Skeletal muscle tissue (tissue), 4 donors: Measurements from ENCODE around the gene ITGB6. TPM values are rescaled to one million over a fixed set of nuclear protein-coding genes. Genes with fewer than 3 reads are reported as not detected.

Experiments
- H3K27ac ChIP-seq: one replicate; pipeline ENCODE4 v1.7.0; 2013; ENCODE audit warnings: mild to moderate bottlenecking, low read depth, low read length, inconsistent platforms
- H3K27me3 ChIP-seq, 3 donors: one replicate each; pipeline ENCODE4 v1.7.0; 2013; ENCODE audit warnings: low read length in 3 of 3; ENCODE audit not compliant: control insufficient read depth in 3 of 3, insufficient read depth in 3 of 3
- H3K36me3 ChIP-seq, 3 donors: one replicate each; pipeline ENCODE4 v1.7.0; 2013; ENCODE audit warnings: low read length in 3 of 3; ENCODE audit not compliant: control insufficient read depth in 3 of 3, insufficient read depth in 3 of 3
- H3K4me1 ChIP-seq, 3 donors: one replicate each; pipeline ENCODE4 v1.7.0; 2013; ENCODE audit warnings: low read length in 3 of 3, mild to moderate bottlenecking in 3 of 3; ENCODE audit not compliant: control insufficient read depth in 3 of 3, insufficient read depth in 3 of 3
- H3K4me3 ChIP-seq, 3 donors: one replicate each; pipeline ENCODE4 v1.7.0; 2013; ENCODE audit warnings: low read length in 3 of 3
- H3K9ac ChIP-seq, 3 donors: one replicate each; pipeline ENCODE4 v1.7.0; 2013; ENCODE audit warnings: low read length in 3 of 3, mild to moderate bottlenecking in 3 of 3, moderate library complexity in 2 of 3, low read depth in 1 of 3
- H3K9me3 ChIP-seq, 3 donors: one replicate each; pipeline ENCODE4 v1.7.0; 2013; ENCODE audit warnings: low read length in 3 of 3; ENCODE audit not compliant: control insufficient read depth in 3 of 3
- total RNA-seq: library from RNA; depleted of rRNA; stranded (reverse); fragments of >200 nt; gene quantifications from one replicate; pipeline ENCODE4 v1.2.3, GENCODE V29; 2014
- donor health status: Osteomylitis.

Gene ITGB6
- total RNA-seq, 1 donor from 2014 or later, result 17.2 TPM

DNA sequence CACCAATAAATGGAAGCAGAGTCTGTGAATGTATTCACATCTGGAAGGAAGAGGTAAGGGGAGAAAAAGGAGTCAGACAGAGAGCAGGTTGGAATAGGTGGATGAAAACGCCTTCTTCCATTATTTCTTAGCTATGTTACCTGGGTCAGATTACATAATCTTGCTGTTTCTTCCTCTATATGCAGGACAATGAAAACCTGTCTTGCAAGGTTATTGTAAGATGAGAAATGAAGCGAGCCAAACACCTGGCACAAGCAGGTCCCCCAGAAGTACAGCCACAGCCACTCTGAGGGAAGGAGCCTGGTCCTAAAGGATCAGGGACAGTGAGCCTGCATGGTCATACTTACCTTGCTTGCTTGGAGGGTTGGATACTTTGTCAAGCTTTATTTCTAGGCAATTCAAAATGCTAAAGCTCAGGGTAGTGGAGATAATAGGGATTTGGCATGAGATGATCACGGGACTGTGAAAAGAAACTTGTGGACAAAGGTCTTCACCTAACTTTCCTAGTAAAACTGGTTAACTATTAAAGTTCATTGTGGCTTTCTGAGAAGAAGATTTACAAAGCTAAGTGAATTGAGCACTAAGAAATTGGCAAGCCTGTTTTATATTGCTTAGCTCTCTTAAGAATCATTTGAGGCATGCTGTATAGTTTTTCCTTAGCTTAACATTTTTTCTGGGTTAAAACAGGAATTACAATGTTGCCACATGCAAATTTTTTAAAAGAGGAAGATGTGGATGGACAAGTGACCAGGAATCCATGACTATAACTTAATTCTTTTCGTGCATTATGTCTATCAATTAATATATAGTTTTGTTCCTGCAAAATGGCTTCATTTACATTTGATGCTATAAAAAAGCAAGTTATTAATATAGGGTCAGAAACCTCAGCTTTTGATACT lies 121.9 kb downstream of the ITGB6 start:
- H3K36me3 ChIP-seq, result no peaks in the 10 kb centered on the region
- no peaks in the 10 kb centered on the region for H3K27me3 ChIP-seq
- H3K9me3 ChIP-seq, result peaks cover 0 to 3% (median under 1%) of the 10 kb centered on the region in 3 donors
- no peak overlapping the region for H3K27ac ChIP-seq
- H3K4me1 ChIP-seq, result no peaks in the 10 kb centered on the region
- no peak overlapping the region for H3K9ac ChIP-seq
- no peak overlapping the region for H3K4me3 ChIP-seq

DNA sequence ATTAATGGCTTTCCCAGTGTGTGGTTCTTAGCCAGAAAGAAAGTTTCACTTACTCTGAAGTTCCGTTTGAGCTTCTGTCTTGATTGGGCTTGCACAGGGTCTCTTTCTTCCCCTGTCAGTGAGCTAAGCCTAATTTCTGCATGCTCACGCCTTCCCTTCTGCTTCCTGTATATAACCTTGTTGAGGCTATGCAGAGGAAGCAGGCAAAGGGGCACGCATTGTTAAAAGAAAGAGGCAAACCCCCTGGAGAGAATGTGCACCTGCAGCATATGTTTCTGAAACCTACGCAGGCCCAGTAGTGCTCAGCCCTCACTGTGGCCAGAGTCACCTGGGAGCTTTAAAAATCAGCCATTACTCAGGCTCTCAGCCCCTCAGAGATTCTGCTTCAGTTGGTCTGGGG lies 123.2 kb downstream of the ITGB6 start:
- H3K4me1 ChIP-seq, result no peaks in the 10 kb centered on the region
- H3K36me3 ChIP-seq, result no peaks in the 10 kb centered on the region
- H3K4me3 ChIP-seq, result no peak overlapping the region
- H3K9me3 ChIP-seq, result peaks cover 0 to 3% (median 0%) of the 10 kb centered on the region in 3 donors
- H3K27ac ChIP-seq, result no peak overlapping the region
- no peaks in the 10 kb centered on the region for H3K27me3 ChIP-seq
- H3K9ac ChIP-seq, result no peak overlapping the region

- Histone ChIP-seq H3K27me3 (no peaks in the 10 kb centered on the region), H3K4me3 (no peak overlapping the region), H3K36me3 (no peaks in the 10 kb centered on the region), H3K27ac (no peak overlapping the region), H3K9me3 (peaks cover 0 to 3% (median 0%) of the 10 kb centered on the region in 3 donors), H3K4me1 (no peaks in the 10 kb centered on the region), H3K9ac (no peak overlapping the region)
These were observed 123.8 kb downstream of the ITGB6 start for GRCh38 chr2:160076241-160076640.

GRCh38 chr2:160075171-160075570 lies 124.9 kb downstream of the ITGB6 start:
- no peak overlapping the region for H3K4me3 ChIP-seq

GRCh38 chr2:160073284-160073888 lies 126.7 kb downstream of the ITGB6 start:
- H3K4me1 ChIP-seq, result no peaks in the 10 kb centered on the region
- H3K4me3 ChIP-seq, result no peak overlapping the region
- no peak overlapping the region for H3K9ac ChIP-seq
- no peak overlapping the region for H3K27ac ChIP-seq
- no peaks in the 10 kb centered on the region for H3K36me3 ChIP-seq
- H3K27me3 ChIP-seq, result no peaks in the 10 kb centered on the region
- peaks cover 0 to 3% (median 0%) of the 10 kb centered on the region in 3 donors for H3K9me3 ChIP-seq

More at GRCh38 chr2:160075171-160075570, 124.9 kb downstream of the ITGB6 start:
- no peaks in the 10 kb centered on the region for H3K36me3 ChIP-seq
- no peaks in the 10 kb centered on the region for H3K27me3 ChIP-seq
- no peak overlapping the region for H3K9ac ChIP-seq
- peaks cover 0 to 3% (median 0%) of the 10 kb centered on the region in 3 donors for H3K9me3 ChIP-seq
- no peak overlapping the region for H3K27ac ChIP-seq
- no peaks in the 10 kb centered on the region for H3K4me1 ChIP-seq

DNA sequence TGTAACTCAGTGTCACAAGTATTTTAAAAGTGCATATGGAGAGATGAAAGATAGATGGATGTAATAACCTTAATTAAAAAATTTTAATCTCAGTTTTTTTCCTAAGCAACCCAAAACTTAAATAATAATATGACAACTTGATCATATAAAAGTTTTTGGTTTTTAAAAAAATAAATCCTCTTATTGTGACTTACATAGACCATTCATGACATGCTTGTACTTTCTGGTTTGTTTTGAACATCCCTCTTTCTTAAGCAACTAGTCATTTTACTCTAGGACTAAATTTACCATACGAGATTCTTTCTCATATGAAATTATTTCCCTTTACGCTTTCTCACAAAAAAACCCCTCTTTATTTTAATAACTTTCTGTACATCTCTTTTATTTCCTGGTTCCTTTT lies 131.2 kb downstream of the ITGB6 start:
- no peak overlapping the region for H3K27ac ChIP-seq
- H3K9ac ChIP-seq, result no peak overlapping the region
- H3K9me3 ChIP-seq, result no peaks in the 10 kb centered on the region
- no peak overlapping the region for H3K4me3 ChIP-seq
- no peaks in the 10 kb centered on the region for H3K27me3 ChIP-seq
- no peaks in the 10 kb centered on the region for H3K4me1 ChIP-seq
- no peaks in the 10 kb centered on the region for H3K36me3 ChIP-seq

GRCh38 chr2:160064916-160065315 lies 135.2 kb downstream of the ITGB6 start:
- no peak overlapping the region for H3K9ac ChIP-seq
- no peak overlapping the region for H3K27ac ChIP-seq
- H3K4me3 ChIP-seq, result no peak overlapping the region
- no peaks in the 10 kb centered on the region for H3K9me3 ChIP-seq
- H3K27me3 ChIP-seq, result peaks cover 0 to 7% (median 3%) of the 10 kb centered on the region in 3 donors
- H3K4me1 ChIP-seq, result peaks cover 3 to 5% (median 5%) of the 10 kb centered on the region in 3 donors
- H3K36me3 ChIP-seq, result no peaks in the 10 kb centered on the region

DNA sequence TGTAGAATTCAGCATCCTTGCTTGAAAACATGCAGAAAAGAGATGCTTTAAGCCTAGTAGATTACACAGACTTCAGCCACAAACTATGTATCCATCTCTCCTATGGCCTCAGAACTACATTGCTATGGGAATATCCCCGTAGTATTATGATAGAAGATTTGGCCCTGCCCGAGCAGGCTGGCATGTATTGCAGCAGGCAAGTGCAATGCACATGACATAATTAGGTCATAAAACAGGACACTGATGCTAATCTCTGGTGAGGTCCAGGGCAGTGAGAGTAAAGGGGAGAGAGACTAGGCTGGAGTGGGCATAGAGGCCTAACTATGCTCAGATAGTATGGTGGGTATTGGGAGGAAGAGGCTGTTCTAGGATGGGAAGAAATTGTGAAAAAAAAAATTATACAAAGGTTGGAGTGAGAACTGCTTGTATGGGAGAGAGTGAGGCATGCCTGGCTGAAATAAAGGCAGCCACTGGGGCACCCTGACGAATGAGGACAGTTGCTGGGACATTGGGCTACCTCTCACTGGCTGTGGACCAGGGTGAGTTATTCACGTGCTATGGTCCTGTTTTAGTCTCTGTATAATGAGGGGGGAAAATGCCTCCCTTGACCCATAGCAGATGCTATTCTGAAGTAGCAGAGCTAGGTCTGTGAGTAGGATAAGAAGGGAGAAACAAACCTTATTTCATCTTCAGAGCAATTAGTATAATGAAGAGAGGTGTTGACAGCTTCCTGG lies 136.0 kb downstream of the ITGB6 start:
- peaks cover 3 to 5% (median 5%) of the 10 kb centered on the region in 3 donors for H3K4me1 ChIP-seq
- H3K9ac ChIP-seq, result no peak overlapping the region
- H3K27me3 ChIP-seq, result peaks cover 0 to 7% (median 5%) of the 10 kb centered on the region in 3 donors
- no peaks in the 10 kb centered on the region for H3K9me3 ChIP-seq
- no peaks in the 10 kb centered on the region for H3K36me3 ChIP-seq
- H3K27ac ChIP-seq, result no peak overlapping the region
- no peak overlapping the region for H3K4me3 ChIP-seq

DNA sequence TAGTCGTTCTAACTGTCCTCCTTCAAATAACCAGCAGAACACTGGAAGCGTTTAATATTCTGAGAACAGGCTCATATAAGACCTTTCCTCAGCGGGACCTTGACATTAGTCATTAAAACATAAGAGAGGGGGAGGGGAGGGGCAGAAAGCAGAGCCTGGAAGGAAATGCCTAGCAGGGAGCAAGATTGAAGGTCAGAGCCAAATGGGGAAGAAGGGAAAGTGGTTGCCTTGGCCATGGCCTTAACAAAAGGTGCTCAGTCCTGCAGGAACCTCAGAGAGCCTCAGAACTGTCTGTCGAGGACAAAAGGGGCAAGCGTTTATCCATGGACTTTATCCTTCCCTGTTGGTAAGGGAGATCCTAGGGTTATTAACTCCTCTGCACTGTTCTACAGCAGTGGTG lies 136.8 kb downstream of the ITGB6 start:
- Histone ChIP-seq H3K27me3 (peaks cover 0 to 7% (median 6%) of the 10 kb centered on the region in 3 donors), H3K9me3 (no peaks in the 10 kb centered on the region), H3K9ac (peak overlapping the region in 1 of 3 donors; percentile 72), H3K4me3 (peak overlapping the region in 2 of 3 donors; percentile 78 to 81), H3K27ac (no peak overlapping the region), H3K4me1 (peaks cover 3 to 5% (median 5%) of the 10 kb centered on the region in 3 donors), H3K36me3 (no peaks in the 10 kb centered on the region)
